Stimulated activated CD8-positive, alpha-beta memory T cell treated with anti-CD3 and anti-CD28 coated beads, Interleukin-4, amount 100 ng/mL, for 48 hours (primary cell): ENCODE measurements around the gene RCBTB2.
"Not testable (repeated sequence)": the region's sequence is repeated elsewhere in the genome, so short reads cannot be mapped to it uniquely, and the experiment has no call there.

Experiments used
- DNase-seq: peaks from one replicate; pipeline ENCODE4 v3.0.0-alpha.2; 2020

The RCBTB2 gene

DNA sequence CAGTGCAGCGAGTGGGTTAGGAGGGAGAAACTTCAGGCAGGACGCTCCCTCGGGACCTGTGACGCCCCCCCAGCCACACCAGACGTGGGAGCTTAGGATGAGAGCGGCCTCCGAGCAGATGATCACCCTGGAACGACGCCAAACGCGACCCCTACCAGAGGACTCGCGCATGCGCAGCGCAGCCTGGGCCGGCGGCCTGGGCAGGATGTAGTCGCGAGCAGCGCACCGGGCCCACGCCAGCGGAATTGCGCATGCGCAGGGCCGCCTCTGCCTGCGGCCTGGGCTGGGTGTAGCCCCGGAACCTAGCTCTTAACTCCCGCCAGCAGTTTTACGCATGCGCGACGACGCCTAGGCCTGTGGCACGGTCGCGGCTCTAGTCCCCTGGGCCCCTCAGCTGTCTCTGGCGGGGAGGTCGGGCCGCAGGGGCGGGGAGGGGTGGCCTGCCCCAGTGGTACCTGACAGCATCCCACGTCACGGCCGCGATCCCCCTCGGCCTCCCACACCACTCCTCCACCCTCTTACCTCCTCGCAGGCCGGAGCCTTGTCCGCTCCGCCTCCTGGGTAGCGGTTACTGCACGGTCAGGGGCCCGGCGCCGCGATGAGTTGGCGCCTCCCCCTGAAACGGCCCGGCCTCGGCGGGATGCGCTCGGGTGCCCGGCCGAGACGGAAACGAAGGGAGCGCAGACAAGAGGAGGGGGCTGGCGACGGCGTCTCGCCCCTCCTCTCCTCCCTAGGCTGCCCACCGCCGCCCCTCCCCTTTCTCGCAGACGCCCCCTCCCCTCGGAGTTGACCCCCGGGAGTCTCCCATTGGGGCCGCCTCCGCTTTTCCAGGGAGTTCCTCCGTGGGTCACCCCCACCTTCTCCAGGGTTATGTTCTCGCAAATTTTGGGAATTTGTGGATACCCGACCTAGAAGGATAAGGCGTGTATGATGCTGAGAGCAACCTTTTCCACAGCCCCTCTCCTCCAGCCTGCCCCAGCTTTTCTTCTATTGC is at the start of gene RCBTB2:
TSS of gene RCBTB2 (minus strand) at position 575 of the 994 bp plus-strand sequence. CDS start 11,141 bp downstream, outside the sequence.
- peak; percentile 98 for DNase-seq

DNA sequence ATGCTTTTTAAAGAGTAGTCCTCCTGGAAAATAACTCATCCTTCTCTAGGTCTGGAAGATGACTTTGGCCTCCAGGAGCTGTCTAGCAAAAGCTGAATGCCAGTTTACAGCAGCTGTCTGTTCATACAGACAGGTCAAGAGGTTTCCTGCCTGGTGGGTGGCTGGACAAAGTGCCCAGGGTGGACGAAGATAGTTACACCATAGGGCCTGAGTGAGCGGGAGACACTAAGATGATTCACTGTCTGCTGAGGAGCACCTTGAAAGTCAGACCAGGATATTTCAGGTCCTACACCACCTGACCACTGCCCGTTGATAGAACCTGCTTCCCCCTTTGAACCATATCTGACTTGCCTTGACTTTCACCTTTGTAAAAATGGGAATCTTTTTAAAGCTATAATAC is 49.2 kb upstream of the RCBTB2 start:
- no peak for DNase-seq

DNA sequence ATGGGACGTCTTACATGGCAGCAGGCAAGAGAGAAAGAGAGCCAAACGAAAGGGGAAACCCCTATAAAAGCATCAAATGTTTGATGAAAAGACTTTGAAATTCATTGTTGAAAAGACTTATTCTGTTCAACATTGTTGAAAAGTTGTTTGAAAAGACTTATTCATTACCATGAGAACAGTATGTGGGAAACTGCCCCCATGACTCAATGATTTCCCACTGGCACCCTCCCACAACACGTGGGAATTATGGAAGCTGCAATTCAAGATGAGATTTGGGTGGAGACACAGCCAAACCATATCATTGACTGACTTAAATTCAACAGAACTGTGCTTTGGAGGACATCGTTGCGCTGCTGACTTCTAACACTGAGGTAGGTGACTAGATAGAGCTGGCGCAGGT is 48.0 kb upstream of the RCBTB2 start:
- no peak for DNase-seq

GRCh38 chr13:48580185-48580803 is 47.4 kb upstream of the RCBTB2 start:
- peak; percentile 85 for DNase-seq

DNA sequence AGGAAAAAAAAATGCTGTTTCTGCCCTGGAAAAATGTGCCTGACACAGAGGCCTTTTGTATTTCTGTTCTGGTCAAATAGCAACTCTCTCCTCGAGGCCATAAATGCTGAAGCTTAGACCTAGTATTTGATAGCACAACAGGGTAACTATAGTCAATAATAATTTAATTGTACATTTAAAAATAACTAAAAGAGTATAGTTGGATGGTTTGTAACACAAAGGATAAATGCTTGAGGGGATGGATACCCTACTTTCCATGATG is 47.0 kb upstream of the RCBTB2 start:
- not testable (repeated sequence) for DNase-seq

DNA sequence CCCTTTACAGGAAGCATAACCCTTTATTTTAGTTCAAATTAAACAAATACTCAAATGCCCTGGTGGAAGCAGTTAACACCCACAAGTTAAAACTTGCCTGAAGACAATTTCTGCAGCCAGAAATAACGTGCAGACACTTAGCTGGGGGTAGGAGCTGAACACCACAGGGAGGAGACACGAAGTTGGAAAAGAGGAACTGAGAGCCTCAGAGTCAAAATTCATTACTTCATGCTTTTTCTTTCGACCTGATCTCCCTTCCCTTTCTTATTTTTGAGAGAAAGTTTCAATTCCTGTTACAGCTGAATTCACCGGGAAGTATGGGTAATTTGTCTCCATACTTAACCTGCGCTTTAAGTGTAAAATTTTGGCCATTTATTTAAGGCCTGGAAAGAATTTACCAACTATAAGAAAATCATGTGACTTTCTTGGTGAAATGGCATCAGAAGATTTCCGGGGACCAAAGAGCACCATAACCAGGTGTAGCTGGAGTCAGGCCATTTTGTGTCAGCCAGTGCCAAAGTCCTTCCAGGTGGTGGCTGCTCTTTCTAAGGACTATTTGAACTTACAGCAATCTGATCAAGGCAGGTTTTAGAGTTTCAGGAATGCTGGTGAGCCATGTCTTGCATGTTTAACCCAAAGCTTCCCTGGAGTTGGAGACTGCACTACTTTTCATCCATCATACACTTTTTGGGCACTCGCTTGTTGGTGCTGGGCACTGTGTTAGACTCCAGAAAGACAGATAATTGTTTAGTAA is 46.5 kb upstream of the RCBTB2 start:
- no peak for DNase-seq

DNA sequence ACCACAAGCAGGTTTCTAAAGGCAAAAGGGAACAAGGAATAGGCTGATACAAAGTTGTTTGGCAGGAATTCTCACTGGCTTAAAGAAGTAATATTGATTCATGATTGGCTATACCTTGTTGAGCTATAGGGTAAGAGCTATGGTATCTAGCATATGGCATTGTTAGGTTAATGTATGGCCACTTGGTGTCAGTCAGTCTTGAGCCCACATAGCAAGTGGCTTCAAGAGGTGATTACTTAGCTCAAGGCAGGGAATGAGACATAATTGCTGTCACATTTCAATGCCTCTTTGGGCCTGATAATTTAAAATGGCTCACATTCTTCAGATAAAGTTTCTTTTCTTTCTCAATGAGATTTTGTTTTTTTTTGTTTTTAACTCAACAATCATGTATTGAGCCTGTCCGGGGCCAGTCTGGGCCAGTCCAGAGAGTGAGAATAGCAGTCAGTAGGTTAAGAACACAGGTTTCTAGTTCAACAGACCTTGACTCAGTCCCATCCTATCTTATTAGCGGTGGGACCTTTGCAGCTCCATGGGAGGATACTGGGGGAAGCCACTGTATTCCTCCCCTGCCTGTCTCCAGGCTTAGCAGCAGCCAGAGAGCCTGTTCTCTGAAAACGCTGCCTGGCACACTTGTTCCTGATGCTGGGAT is 45.8 kb upstream of the RCBTB2 start:
- no peak for DNase-seq

DNA sequence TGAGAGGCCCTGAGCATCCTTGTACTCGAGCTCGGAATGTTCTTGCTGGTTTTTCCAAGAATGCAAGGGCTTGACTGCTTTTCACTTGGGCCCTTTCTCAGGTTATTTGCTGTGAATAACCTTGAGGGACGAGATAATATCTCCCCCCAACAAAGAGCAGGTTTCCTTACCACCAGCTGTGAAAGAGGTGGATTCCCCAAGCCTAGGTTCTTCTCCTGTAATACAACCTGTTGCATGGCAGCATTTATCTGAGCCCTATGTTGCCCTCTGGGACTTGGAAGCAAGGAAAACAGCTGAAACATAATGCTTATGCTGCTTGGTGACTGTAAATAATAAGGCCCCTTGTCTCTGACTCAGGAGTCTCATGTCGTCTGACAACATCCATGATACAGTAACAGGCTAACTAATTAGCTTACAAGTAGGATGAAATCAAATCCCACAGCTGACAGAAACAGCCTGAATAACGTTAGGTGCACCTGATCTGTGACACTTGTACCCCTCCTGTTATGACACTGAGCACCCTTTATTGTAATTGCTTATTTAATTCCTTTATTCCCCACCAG is 43.6 kb upstream of the RCBTB2 start:
- DNase-seq, result no peak

- DNase-seq, result no peak
Measured at GRCh38 chr13:48575031-48575430, 42.2 kb upstream of the RCBTB2 start.

GRCh38 chr13:48574041-48574796 is 41.3 kb upstream of the RCBTB2 start:
- DNase-seq, result no peak

GRCh38 chr13:48573213-48574007 is 40.5 kb upstream of the RCBTB2 start:
- DNase-seq, result no peak

DNA sequence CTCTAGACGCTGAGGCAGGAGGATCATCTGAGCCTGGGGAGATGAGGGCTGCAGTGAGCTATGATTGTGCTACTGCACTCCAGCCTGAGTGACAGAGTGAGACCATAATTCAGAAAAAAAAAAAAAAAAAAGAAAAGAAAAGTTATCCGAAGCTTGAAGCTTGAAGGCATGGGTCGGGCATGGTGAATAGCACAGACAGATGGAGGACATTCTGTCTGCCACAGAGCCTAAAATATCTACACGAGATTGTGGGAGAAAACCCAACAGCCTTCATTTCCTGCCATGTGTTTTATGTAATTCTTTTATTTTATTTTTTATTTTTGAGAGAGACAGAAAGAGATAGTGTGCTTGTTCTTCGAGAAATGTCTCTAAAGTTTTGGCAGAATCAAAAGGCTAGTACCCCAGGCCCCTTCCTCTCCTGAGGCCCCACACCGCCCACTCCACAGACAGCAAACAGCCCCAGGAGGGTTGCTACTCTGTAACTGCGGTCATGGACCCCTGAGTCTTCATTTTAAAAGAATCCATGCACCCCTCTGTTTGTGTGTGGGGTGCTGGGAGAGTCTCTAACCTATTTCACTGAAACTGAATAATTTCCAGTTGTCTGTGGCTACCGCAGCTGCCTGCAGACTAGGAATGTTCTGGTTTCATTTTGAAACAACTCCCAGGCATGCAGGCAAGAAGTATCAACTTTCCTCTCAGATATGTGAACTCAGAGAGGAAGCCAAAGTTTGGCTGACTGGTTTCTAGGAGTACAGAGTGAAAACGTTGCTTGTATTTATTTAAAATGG is 38.4 kb upstream of the RCBTB2 start:
- no peak for DNase-seq

- DNase-seq, result no peak
Measured at GRCh38 chr13:48570216-48570828, 37.4 kb upstream of the RCBTB2 start.

DNA sequence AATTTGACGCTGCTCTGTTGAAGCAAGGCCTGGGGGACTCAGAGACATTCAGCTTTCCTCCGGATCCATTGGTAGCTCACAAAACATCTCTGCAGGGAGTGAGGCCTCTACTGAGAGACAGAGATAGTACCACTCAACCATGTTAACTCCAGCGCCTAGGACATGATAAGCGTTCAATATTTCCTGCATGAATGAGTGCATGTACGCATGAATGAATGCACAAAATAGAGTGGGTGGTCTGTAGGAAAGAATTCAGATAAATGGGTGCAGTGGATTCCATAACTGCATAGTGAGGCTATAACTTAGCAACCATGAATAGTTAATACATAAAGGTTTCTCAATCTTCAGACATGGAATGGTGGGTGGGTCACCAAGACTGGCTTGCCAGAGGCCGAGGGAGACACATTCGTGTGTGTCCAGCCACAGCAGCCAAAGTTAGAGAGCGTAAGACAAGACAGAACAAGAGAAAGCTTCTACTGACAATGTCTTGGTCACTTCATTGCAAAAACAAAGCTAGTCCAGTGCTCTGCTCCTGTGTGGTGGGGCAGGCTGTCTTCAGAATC is 36.3 kb upstream of the RCBTB2 start:
- no peak for DNase-seq

DNA sequence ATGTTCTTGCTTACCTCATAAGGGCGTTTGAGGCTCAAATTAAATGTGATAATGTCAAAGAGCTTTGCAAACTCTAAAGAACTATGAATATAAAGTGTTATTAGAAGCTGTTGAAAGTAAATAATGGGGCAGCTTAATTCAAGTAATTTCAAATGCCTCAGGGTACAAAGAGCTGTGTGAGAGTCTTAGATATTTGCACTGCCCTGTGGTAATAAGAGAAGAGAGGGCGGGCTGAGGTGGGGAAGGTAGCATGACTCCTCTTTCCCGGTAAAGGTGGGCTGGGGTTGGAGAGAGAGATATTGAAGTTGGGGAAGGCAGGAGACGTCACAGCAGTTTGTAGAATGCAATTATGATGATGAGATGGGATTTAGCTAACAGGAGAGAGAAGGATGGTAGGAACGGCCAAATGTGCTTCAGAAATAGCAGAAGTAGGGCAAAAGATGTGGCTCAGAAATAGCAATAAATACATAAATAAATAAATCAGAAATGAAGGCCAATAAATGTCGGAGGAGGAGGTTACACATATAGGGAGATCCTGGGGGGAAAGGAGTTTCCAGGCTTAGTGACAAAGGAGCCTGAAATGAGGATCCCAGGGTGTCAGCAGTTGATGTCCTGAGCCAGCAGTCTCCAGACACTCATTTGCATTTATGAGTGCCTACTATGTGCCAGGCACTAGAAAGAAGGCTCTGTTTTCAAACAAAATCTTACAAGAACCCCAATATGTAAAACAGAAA is 35.7 kb upstream of the RCBTB2 start:
- no peak for DNase-seq

DNA sequence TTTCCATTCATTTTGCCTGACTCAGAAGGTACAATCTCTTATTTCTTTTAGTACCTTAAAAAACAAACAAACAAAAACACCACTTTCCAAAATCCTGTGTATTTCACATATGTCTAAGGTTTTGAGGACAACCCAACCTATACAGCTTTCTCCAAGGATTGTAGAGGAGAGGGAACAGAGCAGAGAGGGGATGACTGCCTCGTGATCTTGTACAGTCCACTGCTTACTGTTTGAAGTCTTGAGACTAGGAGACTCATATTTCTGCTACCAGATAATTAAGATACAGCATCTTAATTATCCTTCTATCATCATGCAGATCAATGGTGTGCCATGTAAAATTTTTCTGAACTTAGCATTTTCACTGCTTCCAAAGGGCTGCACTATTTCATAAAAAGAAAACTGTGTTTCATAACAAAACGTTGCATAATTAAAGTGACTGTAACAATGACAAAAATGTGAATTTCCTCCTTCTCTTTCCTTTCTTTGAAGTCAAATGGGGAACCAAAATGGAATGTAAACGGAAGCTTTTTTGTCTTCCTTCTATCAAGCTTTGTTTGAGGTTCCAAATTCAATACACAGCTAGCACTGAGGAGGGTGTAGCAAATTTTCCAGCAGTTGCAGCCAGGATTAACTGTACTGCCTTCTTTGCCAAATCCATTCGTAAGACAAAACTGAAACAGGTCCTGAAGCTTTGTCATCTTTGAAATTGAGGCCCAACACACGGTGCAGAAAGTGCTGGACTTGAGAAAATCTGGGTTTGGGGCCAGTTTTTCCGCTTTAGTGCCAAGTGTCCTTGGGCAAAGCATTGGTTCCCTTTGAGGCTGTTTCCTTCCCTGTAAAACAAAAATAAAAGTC is 34.9 kb upstream of the RCBTB2 start:
- no peak for DNase-seq

DNA sequence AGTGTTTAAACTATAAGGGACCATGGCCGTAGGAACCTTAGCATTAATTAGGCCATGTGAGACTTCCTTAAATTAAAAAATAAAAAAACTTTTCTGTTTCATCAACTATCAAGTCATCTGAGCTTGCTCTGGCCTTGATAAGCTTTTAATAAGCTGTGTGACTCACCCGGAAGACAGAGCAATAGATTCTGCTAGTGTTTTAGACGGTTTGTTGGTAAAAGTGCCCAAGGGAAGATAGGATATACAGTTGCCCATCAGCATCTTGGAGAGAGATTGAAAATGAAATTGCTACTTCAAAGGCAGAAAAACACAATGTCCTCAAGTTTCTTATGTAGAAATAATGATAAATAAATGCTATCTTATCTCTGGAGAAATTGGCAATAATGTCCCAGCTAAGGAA is 31.2 kb upstream of the RCBTB2 start:
- DNase-seq, result no peak

- no peak for DNase-seq
Measured at GRCh38 chr13:48563626-48564025, 30.7 kb upstream of the RCBTB2 start.
